Neuron (in vitro differentiated cells): ENCODE measurements around the gene GPR52.

Experiments used
- H2AFZ ChIP-seq: one replicate; pipeline ENCODE4 v1.6.1; 2013; ENCODE audit warnings: low read depth, mild to moderate bottlenecking, inconsistent platforms, low read length, moderate library complexity
- H3K27me3 ChIP-seq: one replicate; pipeline ENCODE4 v1.6.1; 2013; ENCODE audit warnings: low read length; ENCODE audit not compliant: insufficient read depth
- H3K36me3 ChIP-seq: one replicate; pipeline ENCODE4 v1.6.1; 2013; ENCODE audit warnings: low read length; ENCODE audit not compliant: insufficient read depth
- H3K4me1 ChIP-seq: one replicate; pipeline ENCODE4 v1.6.1; 2013; ENCODE audit warnings: low read length; ENCODE audit not compliant: insufficient read depth
- H3K4me3 ChIP-seq: 2 replicates; pipeline ENCODE4 v1.5.1; 2013; ENCODE audit warnings: mild to moderate bottlenecking, low read length, moderate library complexity
- H3K9me3 ChIP-seq: one replicate; pipeline ENCODE4 v1.6.1; 2013; ENCODE audit warnings: low read length

The GPR52 gene

DNA sequence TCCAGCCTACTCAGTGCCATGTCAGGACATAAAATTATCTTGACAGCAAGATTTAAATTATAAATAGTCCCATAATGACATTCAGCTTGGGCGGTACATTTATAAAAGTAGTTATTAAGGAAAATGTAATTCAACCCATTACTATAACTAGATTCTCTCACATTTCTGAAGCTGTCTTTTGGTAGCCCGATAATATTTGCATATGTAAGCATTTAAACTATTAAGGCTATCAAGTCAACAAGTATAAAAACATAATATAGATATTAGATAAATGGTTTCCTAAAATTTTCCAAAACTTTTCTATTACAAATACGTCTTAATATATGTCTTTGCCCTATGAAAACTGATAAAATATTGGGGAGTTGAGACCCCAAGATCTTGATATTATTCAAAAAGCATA, 21.6 kb upstream of the GPR52 start:
- no peaks in the 10 kb centered on the region for H3K36me3 ChIP-seq

GRCh38 chr1:174428033-174428432, 19.7 kb upstream of the GPR52 start:
- Histone ChIP-seq H2AFZ (no peak overlapping the region), H3K27me3 (no peaks in the 10 kb centered on the region), H3K36me3 (no peaks in the 10 kb centered on the region), H3K9me3 (no peaks in the 10 kb centered on the region), H3K4me3 (no peak overlapping the region), H3K4me1 (no peaks in the 10 kb centered on the region)

More for the DNA sequence above, 21.6 kb upstream of the GPR52 start:
- Histone ChIP-seq H2AFZ (no peak overlapping the region), H3K27me3 (no peaks in the 10 kb centered on the region), H3K4me1 (no peaks in the 10 kb centered on the region), H3K9me3 (no peaks in the 10 kb centered on the region), H3K4me3 (no peak overlapping the region)

DNA sequence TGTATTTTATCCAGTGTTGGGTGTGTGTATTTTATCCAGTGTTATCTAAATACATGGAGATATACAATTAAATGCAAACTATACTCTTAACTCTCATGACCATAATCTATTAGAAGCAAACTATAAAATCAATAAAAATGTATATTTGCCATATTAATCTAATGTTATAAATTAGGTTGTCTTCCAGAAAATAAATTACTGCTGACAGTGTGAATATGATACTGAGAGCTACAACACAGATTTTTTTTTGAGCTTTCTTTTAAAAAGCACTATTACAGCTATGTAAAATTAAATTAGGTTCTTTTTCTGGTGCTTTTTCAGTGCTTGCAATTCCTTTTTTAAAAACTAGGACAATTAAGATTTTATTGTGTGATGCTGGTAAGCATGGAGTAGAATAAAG, 19.0 kb upstream of the GPR52 start:
- H3K4me3 ChIP-seq: no peak overlapping the region
- no peak overlapping the region for H2AFZ ChIP-seq
- H3K27me3 ChIP-seq: no peaks in the 10 kb centered on the region
- no peaks in the 10 kb centered on the region for H3K9me3 ChIP-seq
- H3K36me3 ChIP-seq: no peaks in the 10 kb centered on the region
- H3K4me1 ChIP-seq: no peaks in the 10 kb centered on the region

- no peaks in the 10 kb centered on the region for H3K27me3 ChIP-seq
- H3K4me1 ChIP-seq: no peaks in the 10 kb centered on the region
- H2AFZ ChIP-seq: no peak overlapping the region
- no peak overlapping the region for H3K4me3 ChIP-seq
- H3K36me3 ChIP-seq: no peaks in the 10 kb centered on the region
- no peaks in the 10 kb centered on the region for H3K9me3 ChIP-seq
These were observed 14.3 kb upstream of the GPR52 start for GRCh38 chr1:174433451-174433850.

DNA sequence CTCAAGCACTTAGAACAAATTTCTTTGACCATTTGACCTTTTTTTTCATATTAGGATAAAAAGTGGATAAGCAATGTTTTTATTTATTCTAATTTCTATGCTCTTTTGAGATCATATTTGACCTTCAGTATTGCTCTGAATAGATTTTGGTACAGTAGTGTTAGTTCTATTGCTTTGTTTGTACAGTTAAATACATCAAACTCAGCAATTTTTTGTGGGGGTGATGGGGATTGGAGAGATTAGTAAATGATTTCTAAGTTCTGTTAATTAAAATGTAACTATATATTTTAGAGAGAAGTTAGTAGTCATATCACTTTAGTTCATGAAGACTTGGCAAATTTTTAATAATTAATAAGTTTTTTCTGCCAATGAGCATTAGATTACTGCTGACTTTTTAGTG, 2.4 kb upstream of the GPR52 start:
- Histone ChIP-seq H3K9me3 (no peaks in the 10 kb centered on the region), H2AFZ (peak overlapping the region; percentile 18), H3K4me3 (no peak overlapping the region), H3K4me1 (peaks cover 3% of the 10 kb centered on the region), H3K27me3 (no peaks in the 10 kb centered on the region), H3K36me3 (no peaks in the 10 kb centered on the region)

GRCh38 chr1:174445817-174446216, 1.9 kb upstream of the GPR52 start:
- no peaks in the 10 kb centered on the region for H3K9me3 ChIP-seq
- no peak overlapping the region for H3K4me3 ChIP-seq
- no peaks in the 10 kb centered on the region for H3K27me3 ChIP-seq
- peaks cover 3% of the 10 kb centered on the region for H3K4me1 ChIP-seq
- no peaks in the 10 kb centered on the region for H3K36me3 ChIP-seq
- H2AFZ ChIP-seq: peak overlapping the region; percentile 18

GRCh38 chr1:174448531-174448883, 743 bp downstream of the GPR52 start:
- no peak overlapping the region for H3K4me3 ChIP-seq
- H3K9me3 ChIP-seq: no peaks in the 10 kb centered on the region
- H3K36me3 ChIP-seq: no peaks in the 10 kb centered on the region
- H3K27me3 ChIP-seq: no peaks in the 10 kb centered on the region
- H3K4me1 ChIP-seq: peaks cover 3% of the 10 kb centered on the region
- H2AFZ ChIP-seq: no peak overlapping the region

DNA sequence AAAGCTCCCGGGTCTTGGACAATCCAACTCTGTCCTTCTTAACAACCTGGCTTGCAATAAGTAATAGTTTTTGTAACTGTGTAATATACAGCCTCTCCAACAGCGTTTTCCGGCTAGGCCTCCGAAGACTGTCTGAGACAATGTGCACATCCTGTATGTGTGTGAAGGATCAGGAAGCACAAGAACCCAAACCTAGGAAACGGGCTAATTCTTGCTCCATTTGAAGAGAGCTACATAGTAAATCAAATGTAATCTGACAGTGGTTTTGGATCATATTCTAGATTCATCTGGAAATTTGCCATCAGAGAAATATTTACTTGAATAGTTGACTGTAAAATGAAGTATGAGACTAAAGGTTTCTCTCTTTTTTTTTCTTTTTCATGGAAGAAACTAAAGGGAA, 1.2 kb downstream of the GPR52 start:
- Histone ChIP-seq H3K27me3 (no peaks in the 10 kb centered on the region), H3K36me3 (no peaks in the 10 kb centered on the region), H3K4me3 (no peak overlapping the region), H3K9me3 (no peaks in the 10 kb centered on the region), H3K4me1 (peaks cover 3% of the 10 kb centered on the region), H2AFZ (no peak overlapping the region)

GRCh38 chr1:174451408-174451807, 3.6 kb downstream of the GPR52 start:
- Histone ChIP-seq H3K4me1 (no peaks in the 10 kb centered on the region), H3K36me3 (no peaks in the 10 kb centered on the region), H3K4me3 (no peak overlapping the region), H3K27me3 (no peaks in the 10 kb centered on the region), H3K9me3 (no peaks in the 10 kb centered on the region), H2AFZ (no peak overlapping the region)

DNA sequence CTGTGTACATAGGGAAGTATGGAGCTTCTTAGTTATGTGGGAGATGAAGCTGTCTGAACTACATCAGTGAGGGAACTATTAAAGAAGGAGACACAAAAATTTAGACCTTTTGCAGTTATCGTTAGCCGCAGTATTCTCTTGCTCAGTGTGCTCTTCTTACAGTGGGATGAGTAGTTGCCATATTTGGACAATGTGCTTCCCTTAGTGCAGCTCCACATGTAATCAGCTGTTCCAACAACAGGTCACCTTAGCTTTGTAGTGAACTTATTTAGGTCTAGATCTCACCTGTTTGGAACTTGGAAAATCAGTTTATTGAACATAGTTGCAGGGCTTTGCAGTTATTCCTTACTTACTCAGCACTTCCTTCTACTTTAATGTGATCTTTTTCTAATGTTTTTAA, 18.1 kb downstream of the GPR52 start:
- H3K9me3 ChIP-seq: no peaks in the 10 kb centered on the region
- no peaks in the 10 kb centered on the region for H3K36me3 ChIP-seq
- H3K4me3 ChIP-seq: no peak overlapping the region
- H2AFZ ChIP-seq: no peak overlapping the region
- no peaks in the 10 kb centered on the region for H3K27me3 ChIP-seq
- no peaks in the 10 kb centered on the region for H3K4me1 ChIP-seq

GRCh38 chr1:174466607-174467006, 18.8 kb downstream of the GPR52 start:
- H3K36me3 ChIP-seq: no peaks in the 10 kb centered on the region
- no peaks in the 10 kb centered on the region for H3K9me3 ChIP-seq
- H3K27me3 ChIP-seq: no peaks in the 10 kb centered on the region
- H3K4me1 ChIP-seq: no peaks in the 10 kb centered on the region
- H3K4me3 ChIP-seq: no peak overlapping the region
- H2AFZ ChIP-seq: no peak overlapping the region

- H3K27me3 ChIP-seq: no peaks in the 10 kb centered on the region
- no peak overlapping the region for H3K4me3 ChIP-seq
- H2AFZ ChIP-seq: no peak overlapping the region
- H3K36me3 ChIP-seq: no peaks in the 10 kb centered on the region
- no peaks in the 10 kb centered on the region for H3K4me1 ChIP-seq
- no peaks in the 10 kb centered on the region for H3K9me3 ChIP-seq
These were observed 21.3 kb downstream of the GPR52 start for GRCh38 chr1:174469052-174469451.

- H3K36me3 ChIP-seq: no peaks in the 10 kb centered on the region
- no peaks in the 10 kb centered on the region for H3K9me3 ChIP-seq
- H3K27me3 ChIP-seq: no peaks in the 10 kb centered on the region
- no peak overlapping the region for H2AFZ ChIP-seq
- H3K4me1 ChIP-seq: no peaks in the 10 kb centered on the region
- no peak overlapping the region for H3K4me3 ChIP-seq
These were observed 21.9 kb downstream of the GPR52 start for GRCh38 chr1:174469687-174470086.

DNA sequence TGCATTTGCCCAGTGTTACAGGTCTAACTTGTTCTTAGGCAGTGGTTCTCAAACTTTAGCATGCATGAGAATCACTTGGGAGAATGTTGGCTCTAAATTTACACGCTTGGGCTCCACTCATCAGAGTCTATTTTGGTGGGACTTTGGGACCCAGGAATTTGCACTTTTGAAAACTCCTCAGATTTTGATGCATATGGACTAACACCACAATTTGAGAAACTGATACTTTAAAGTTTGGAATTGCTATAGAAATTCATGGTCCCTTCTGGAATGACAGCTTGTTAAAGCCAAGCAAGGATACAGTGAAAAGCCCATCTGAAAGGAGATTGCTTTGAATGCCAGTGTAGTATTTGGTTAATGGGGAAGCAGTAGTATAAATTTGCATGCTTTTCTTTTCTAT, 31.5 kb downstream of the GPR52 start:
- no peaks in the 10 kb centered on the region for H3K27me3 ChIP-seq
- H2AFZ ChIP-seq: no peak overlapping the region
- no peaks in the 10 kb centered on the region for H3K9me3 ChIP-seq
- H3K4me3 ChIP-seq: no peak overlapping the region
- no peaks in the 10 kb centered on the region for H3K4me1 ChIP-seq
- H3K36me3 ChIP-seq: no peaks in the 10 kb centered on the region
